GM23248 (cell line): Measurements from ENCODE around the gene NOS1AP.

Experiments used
- EZH2 ChIP-seq: fragments of 200-600 bp; sonication (generic); IDR thresholded peaks from 2 replicates; pipeline ENCODE4 v1.6.1; 2018; ENCODE audit warnings: antibody characterized with exemption, mild to moderate bottlenecking; ENCODE audit not compliant: insufficient read depth, poor library complexity, severe bottlenecking
- EZH2phosphoT487 ChIP-seq: fragments of 200-600 bp; sonication (generic); IDR thresholded peaks from 2 replicates; pipeline ENCODE4 v1.6.1; 2018; ENCODE audit warnings: antibody characterized with exemption, moderate library complexity, mild to moderate bottlenecking, low read depth; ENCODE audit not compliant: insufficient read depth

DNA sequence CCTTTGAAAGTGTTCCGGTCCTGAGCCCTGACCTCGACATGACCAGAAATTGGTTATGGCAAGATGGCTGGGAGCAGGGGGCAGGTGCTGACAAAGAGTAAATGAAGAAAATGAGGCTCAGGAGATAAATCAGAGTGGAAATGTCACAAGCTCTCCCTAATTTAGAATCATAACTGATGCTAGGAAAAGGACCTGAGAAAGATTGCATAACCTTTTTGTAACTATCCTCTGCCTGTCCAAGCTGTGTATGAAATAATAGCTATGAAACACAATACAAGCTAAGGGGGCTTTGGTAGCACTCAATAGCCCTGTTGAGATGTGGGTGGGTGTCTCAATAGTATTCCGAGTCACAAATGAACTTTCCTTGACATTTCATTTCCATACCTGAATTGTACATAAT lies 12.9 kb upstream of the NOS1AP start:
- no peak for TF ChIP-seq EZH2
- TF ChIP-seq EZH2phosphoT487 = no peak
